ENCODE data around the gene SDHA.
"Not testable (repeated sequence)": the region's sequence is repeated elsewhere in the genome, so short reads cannot be mapped to it uniquely, and the experiment has no call there.

- not testable (repeated sequence) for TF ChIP-seq POLR2A (IDR thresholded peaks at IDR 0.05)
- TF ChIP-seq, protein P1, sequence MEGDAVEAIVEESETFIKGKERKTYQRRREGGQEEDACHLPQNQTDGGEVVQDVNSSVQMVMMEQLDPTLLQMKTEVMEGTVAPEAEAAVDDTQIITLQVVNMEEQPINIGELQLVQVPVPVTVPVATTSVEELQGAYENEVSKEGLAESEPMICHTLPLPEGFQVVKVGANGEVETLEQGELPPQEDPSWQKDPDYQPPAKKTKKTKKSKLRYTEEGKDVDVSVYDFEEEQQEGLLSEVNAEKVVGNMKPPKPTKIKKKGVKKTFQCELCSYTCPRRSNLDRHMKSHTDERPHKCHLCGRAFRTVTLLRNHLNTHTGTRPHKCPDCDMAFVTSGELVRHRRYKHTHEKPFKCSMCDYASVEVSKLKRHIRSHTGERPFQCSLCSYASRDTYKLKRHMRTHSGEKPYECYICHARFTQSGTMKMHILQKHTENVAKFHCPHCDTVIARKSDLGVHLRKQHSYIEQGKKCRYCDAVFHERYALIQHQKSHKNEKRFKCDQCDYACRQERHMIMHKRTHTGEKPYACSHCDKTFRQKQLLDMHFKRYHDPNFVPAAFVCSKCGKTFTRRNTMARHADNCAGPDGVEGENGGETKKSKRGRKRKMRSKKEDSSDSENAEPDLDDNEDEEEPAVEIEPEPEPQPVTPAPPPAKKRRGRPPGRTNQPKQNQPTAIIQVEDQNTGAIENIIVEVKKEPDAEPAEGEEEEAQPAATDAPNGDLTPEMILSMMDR (IDR thresholded peaks at IDR 0.05): not testable (repeated sequence)
Measured at GRCh38 chr5:235527-235926, 17.4 kb downstream of the SDHA start.

Measured in heart left ventricle (tissue), 13 donors.